PFSK-1 (cell line): ENCODE measurements around the gene GIT2.

ENCODE experiments used
- FOXP2 ChIP-seq: optimal IDR thresholded peaks from 2 replicates; pipeline ENCODE3; 2011; ENCODE audit warnings: borderline replicate concordance, control low read depth, inconsistent platforms; ENCODE audit not compliant: insufficient read depth; ENCODE audit errors: extremely low read length, extremely low read depth
- POLR2AphosphoS5 ChIP-seq: IDR thresholded peaks from 2 replicates; pipeline ENCODE4 v1.6.1; 2012; ENCODE audit warnings: low read depth, mild to moderate bottlenecking, control low read depth, low read length, moderate library complexity
- REST ChIP-seq, 2 experiments: IDR thresholded peaks; 2 replicates each; pipeline versions ENCODE4 v1.6.1 to v1.8.0; 2011 to 2012; ENCODE audit warnings: low read depth in 2 of 2, low read length in 2 of 2, control low read depth in 1 of 2, inconsistent platforms in 1 of 2, mild to moderate bottlenecking in 1 of 2, moderate library complexity in 1 of 2; ENCODE audit not compliant: insufficient read depth in 1 of 2
- SIN3A ChIP-seq: IDR thresholded peaks from 2 replicates; pipeline ENCODE4 v1.6.1; 2012; ENCODE audit warnings: mild to moderate bottlenecking, low read length, moderate library complexity, borderline replicate concordance; ENCODE audit not compliant: insufficient read depth
- TAF1 ChIP-seq: IDR thresholded peaks from 2 replicates; pipeline ENCODE4 v1.6.1; 2012; ENCODE audit warnings: low read length, control low read depth, borderline replicate concordance; ENCODE audit not compliant: insufficient read depth

Gene GIT2

DNA sequence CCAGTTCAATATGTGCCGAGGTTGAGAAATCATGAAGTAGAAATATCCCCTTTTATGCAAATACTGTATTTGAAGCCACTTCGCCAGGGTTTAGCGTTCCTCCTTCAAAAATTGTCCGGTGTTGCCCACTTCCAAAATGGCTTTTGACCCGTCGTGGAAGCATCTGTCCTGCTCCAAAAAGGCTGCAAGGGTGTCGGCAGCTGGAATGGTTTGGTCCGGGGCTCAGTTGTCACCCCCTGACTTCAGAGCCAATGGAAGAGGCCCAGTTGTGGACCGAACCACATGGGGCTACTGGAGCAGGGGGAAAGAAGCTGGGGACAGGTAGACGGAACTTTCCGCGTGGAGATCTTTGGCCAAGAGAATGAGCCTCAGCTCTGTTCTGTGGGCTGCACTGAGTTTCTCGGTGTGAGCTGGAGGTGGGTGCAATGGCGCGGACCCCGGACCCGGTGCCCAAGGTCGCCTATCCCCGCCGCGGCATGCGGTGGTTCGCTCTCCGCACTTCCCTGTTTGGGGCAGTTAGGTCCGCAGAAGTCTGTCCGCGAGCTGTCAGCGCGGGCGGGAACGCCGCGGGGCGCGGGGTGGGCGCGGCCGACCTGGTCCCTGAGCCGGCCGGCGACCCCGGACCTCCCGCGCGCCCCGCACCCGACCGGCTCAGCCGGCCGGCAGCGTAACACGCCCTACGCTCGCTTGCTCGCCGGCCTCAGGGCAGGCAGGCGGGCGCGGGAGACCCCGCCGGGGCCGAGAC, 2.9 kb upstream of the GIT2 start, which contains the start of gene ANKRD13A:
TSS of gene ANKRD13A (plus strand) at position 527 of the 745 bp plus-strand sequence. CDS start 259 bp downstream, outside the sequence.
- TF ChIP-seq POLR2AphosphoS5 (peak; percentile 59; the same call in 1 of the 2 replicates), TAF1 (peak; percentile 94), FOXP2 (peak; percentile 54), REST (IDR thresholded peaks at IDR 0.05; ENCODE audit: insufficient read depth in 1 of 2, low read depth in 2 of 2, low read length in 2 of 2) (0 out of 4 replicates have a peak, but pooled peaks of 1 of the 2 experiments have one; percentile 2), SIN3A (peak; percentile 62; the same call in 1 of the 2 replicates)

DNA sequence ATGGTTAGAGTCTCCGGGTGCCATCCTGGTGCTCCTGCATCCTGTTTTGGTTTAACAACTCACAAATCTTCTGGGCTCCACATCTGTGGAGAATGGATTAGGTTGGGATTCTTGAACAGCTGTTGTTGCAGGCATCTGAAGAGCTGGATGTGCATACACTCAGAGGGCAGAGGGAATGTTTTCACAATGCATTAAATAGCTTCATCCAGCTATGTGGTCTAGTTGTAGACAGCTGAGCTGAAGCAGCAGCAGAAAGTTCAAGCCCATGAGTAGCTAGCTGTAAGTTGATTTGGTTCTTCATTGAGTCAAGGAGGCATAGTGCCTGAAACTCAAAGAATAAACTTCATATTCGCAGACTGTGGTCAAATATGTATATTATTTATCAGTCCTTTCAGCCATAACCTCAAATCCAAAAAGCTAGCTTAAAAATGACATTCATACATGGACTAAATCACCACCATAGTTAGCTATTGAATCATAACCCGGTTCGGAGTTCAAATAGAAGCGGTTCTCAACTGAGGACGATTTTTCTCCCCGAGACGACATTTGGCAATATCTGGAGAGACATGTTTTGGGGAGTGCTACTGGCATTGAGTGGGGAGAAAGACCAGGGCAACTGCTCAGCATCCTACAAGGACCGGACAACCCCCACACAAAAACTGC, 2.2 kb upstream of the GIT2 start:
- no peak for TF ChIP-seq TAF1
- TF ChIP-seq SIN3A: no peak
- no peak for TF ChIP-seq FOXP2
- TF ChIP-seq POLR2AphosphoS5: no peak
- TF ChIP-seq REST (IDR thresholded peaks at IDR 0.05; ENCODE audit: insufficient read depth in 1 of 2, low read depth in 2 of 2, low read length in 2 of 2): no peak

DNA sequence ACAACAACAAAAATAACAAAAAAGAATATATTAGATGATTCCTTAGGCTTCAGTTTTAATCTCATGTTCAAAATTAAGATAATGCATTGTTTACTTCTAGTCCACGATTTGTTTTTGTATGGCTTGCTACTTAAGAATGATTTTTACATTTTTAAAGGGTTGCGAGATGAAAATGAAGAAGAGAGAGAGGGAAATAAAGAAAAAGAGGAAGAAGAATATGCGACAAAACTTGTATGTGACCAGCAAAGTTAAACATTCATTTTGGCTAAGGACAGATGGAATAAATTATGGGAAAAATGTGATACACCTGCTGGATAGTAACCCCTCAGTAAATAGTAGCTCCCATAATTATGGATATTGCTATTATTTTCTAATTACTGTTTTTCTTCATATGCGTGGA, 1.2 kb upstream of the GIT2 start:
- TF ChIP-seq FOXP2 (no peak), REST (IDR thresholded peaks at IDR 0.05; ENCODE audit: insufficient read depth in 1 of 2, low read depth in 2 of 2, low read length in 2 of 2) (no peak), SIN3A (no peak), TAF1 (no peak), POLR2AphosphoS5 (no peak)

- TF ChIP-seq POLR2AphosphoS5 (0 out of 2 replicates have a peak, but pooled peaks have one; percentile 3), FOXP2 (no peak)
Observed at GRCh38 chr12:109996483-109996853, 300 bp upstream of the GIT2 start.

DNA sequence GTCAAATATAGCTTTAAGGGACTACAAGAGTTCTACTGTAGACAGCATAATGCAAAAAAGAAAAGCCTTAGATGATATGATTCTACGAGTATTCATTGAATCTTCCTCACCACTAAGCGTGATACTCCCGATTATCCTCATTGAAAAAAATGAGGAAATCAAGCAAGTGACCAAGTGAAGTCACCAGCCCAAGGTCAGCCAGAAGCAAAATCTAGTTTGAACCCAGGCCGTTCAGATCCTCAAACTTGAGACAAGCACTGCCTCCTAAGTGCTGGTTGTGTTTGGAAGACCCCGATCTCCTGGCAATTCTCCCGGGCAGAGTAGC, 845 bp downstream of the GIT2 start:
- no peak for TF ChIP-seq POLR2AphosphoS5
- no peak for TF ChIP-seq REST (IDR thresholded peaks at IDR 0.05; ENCODE audit: insufficient read depth in 1 of 2, low read depth in 2 of 2, low read length in 2 of 2)
- TF ChIP-seq SIN3A: no peak
- TF ChIP-seq TAF1: no peak
- TF ChIP-seq FOXP2: no peak
